GM12891 (cell line): ENCODE measurements around the gene ZNF674.

Source experiments
- POLR2A ChIP-seq: IDR thresholded peaks from 2 replicates; pipeline ENCODE4 v1.6.1; 2011; ENCODE audit warnings: low read depth, low read length, control low read depth
- POLR2AphosphoS5 ChIP-seq: IDR thresholded peaks from 2 replicates; pipeline ENCODE4 v1.6.1; 2011; ENCODE audit warnings: low read depth, low read length, control low read depth
- POU2F2 ChIP-seq: IDR thresholded peaks from 2 replicates; pipeline ENCODE4 v1.6.1; 2011; ENCODE audit warnings: low read depth, mild to moderate bottlenecking, control low read depth, low read length, moderate library complexity
- SPI1 ChIP-seq: IDR thresholded peaks from 2 replicates; pipeline ENCODE4 v1.6.1; 2011; ENCODE audit warnings: low read depth, low read length, control low read depth
- TAF1 ChIP-seq: IDR thresholded peaks from 2 replicates; pipeline ENCODE4 v1.6.1; 2011; ENCODE audit warnings: low read depth, low read length, control low read depth

- TF ChIP-seq POLR2A = no peak
- no peak for TF ChIP-seq SPI1
- no peak for TF ChIP-seq POLR2AphosphoS5
- no peak for TF ChIP-seq TAF1
- TF ChIP-seq POU2F2 = no peak
Measured at GRCh38 chrX:46465203-46465602, 80.0 kb downstream of the ZNF674 start.
